Raji (cell line): Measurements from ENCODE around the gene KIF26B.

Source experiments
- POLR2A ChIP-seq: IDR thresholded peaks from 2 replicates; pipeline ENCODE4 v1.6.1; 2011; ENCODE audit warnings: low read depth, low read length, control low read depth; ENCODE audit not compliant: insufficient read depth

KIF26B gene

GRCh38 chr1:245370175-245370825, 215.5 kb downstream of the KIF26B start:
- no peak for TF ChIP-seq POLR2A

GRCh38 chr1:245370905-245371581, 216.3 kb downstream of the KIF26B start:
- no peak for TF ChIP-seq POLR2A

DNA sequence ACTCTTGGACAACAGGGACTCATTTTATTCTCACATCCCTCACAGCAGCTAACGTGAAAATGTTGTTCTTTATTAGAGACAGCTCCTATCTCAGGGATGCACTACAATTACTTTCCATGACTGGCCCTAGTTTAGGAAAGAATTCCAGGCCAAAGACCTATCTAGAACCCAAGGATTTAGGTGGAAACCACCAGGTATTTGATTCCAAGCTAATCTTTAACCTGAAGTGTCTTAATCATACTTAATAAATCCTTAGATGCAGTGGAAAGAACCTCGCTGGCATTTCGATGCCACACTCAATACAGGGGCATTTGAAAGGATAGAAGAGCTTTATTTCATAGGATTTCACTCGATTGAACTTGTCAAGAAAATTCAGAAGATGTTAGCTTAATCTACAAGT, 218.3 kb downstream of the KIF26B start:
- TF ChIP-seq POLR2A = no peak

- no peak for TF ChIP-seq POLR2A
These were observed 221.1 kb downstream of the KIF26B start for GRCh38 chr1:245375789-245376460.

GRCh38 chr1:245377854-245378253, 223.1 kb downstream of the KIF26B start:
- no peak for TF ChIP-seq POLR2A

DNA sequence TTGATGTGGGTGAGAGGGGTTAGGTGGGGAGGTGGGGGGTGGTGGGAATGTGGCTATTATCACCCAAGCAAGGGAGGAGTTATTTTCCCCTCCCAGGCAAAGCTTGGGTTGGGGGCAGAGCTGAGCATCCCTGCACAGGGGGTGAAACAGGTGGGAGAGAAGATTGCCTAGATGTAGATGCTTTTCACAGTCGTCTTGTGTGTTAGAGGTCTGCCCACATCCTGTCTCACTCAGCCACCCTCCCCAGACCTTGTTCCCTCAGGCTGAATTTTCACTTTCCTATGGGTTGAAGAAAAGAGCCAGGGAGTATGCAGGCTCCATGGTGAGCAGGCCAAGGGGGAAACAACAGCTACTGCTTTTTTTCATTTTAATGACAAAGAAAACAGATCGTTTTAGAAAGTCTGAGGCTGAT, 223.5 kb downstream of the KIF26B start:
- no peak for TF ChIP-seq POLR2A

- no peak for TF ChIP-seq POLR2A
These were observed 224.0 kb downstream of the KIF26B start for GRCh38 chr1:245378745-245379144.

DNA sequence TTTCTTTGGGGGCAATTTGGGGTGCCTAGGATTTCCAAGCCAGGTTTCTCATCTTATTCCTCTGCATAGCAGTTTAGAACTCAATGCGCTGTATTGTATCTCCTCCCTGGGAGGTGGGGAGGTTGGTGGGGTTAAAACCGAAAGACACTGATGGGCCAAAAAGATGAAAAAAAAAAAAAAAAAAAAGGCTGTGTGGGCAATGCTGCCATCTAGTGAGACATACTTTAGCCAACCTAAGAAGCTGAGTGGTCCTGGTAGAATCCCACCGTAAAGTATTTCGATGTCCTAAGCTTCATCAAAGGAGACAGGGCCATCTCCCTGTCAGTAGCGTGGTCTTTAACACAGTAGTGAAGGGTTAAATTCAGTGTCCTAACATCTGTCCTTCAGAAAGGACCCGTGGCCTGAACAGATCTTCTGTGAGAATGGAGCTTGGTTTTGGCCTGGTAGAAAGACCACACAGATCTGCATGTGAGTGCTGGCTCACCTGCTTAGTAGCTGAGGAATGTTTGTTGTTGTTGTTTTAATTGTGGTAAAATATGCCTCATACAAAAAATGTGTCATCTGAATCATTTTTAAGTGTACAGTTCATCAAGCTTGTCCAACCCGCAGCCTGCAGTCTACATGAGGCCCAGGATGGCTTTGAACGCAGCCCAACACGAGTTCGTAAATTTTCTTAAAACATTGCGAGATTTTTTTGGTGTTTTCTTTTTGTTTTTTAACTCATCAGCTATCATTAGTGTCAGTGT, 226.2 kb downstream of the KIF26B start:
- no peak for TF ChIP-seq POLR2A

GRCh38 chr1:245382981-245383380, 228.2 kb downstream of the KIF26B start:
- TF ChIP-seq POLR2A = no peak

- no peak for TF ChIP-seq POLR2A
These were observed 228.9 kb downstream of the KIF26B start for GRCh38 chr1:245383396-245384330.

GRCh38 chr1:245386297-245386971, 231.6 kb downstream of the KIF26B start:
- no peak for TF ChIP-seq POLR2A

DNA sequence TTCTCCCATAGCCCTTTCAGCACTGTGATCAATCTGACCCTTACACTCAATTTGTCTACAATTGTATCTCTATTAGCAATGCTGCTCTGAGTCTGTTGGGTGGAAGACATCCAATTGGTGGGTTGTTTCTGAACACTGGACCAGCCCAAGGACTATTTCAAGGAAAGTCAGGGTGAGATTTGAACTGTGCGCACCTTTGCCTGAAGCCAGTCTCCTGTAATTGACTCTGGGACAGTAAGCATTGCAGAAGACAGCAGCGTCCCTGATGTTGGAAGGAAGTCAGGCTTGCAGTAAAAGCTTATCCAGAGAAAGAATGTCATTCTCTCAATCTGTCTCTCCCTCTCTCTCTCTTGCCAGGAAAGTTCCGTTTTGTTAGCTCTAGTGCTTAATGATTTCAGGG, 233.9 kb downstream of the KIF26B start:
- TF ChIP-seq POLR2A = no peak

GRCh38 chr1:245389873-245390272, 235.1 kb downstream of the KIF26B start:
- no peak for TF ChIP-seq POLR2A

- no peak for TF ChIP-seq POLR2A
These were observed 236.2 kb downstream of the KIF26B start for GRCh38 chr1:245390975-245391374.

- TF ChIP-seq POLR2A = no peak
These were observed 238.9 kb downstream of the KIF26B start for GRCh38 chr1:245393694-245394093.

DNA sequence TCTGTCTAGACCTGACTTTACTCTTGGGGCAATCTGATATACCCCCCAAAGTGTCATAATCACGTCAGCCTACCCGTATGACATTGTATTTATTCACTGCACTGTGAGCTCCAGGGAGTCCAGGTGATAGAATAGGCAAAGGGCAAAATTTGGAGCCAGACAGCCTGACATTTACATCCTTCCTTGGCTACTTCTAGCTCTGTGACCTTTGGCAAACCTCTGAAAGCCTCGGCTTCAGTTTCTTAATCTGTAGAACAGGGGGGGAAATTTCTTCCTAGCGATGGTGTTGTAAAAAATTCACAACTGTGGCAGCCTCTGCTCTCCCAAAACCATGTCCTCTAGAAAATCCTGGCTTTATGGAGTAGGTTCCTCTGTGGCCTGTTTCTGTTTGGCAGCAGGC, 240.9 kb downstream of the KIF26B start:
- no peak for TF ChIP-seq POLR2A
